H1 (cell line): ENCODE data around the gene TSKU. TPM values are rescaled to one million over a fixed set of nuclear protein-coding genes. Genes with fewer than 3 reads are reported as not detected.

Experiments
- CTCF ChIA-PET: fragments of 300-600 bp; sonication (Branson Sonifier 250); formaldehyde crosslinking; loops from one replicate; lab custom pipeline; 2021; ENCODE audit not compliant: partially characterized antibody; lab: Charles Lee
- POLR2A ChIA-PET: fragments of 300-600 bp; sonication (Branson Sonifier 250); formaldehyde crosslinking; loops from one replicate; lab custom pipeline; 2021; ENCODE audit warnings: inconsistent platforms; ENCODE audit not compliant: partially characterized antibody; lab: Charles Lee
- DNase-seq, 2 experiments: peaks; one replicate each; pipeline versions ENCODE4 v3.0.0 to v3.0.0-alpha.2; 2010 to 2022; ENCODE audit warnings: low spot score in 2 of 2, low read depth in 1 of 2, mixed read lengths in 1 of 2
- FAIRE-seq: peaks from 2 replicates; lab custom pipeline; 2011; peaks lifted over from hg19 to GRCh38; lab: Jason Lieb, UNC
- H2AFZ ChIP-seq: 2 replicates; pipeline ENCODE4 v1.8.1; 2012; ENCODE audit warnings: low read length, inconsistent platforms
- H2AK5ac ChIP-seq: 2 replicates; pipeline ENCODE4 v1.6.1; 2013; ENCODE audit warnings: low read depth, low read length
- H2BK120ac ChIP-seq: replicated peaks from 2 replicates; pipeline ENCODE3; 2013; ENCODE audit warnings: low read depth, low read length, inconsistent platforms
- H2BK12ac ChIP-seq: 2 replicates; pipeline ENCODE4 v1.6.1; 2013; ENCODE audit warnings: low read depth, low read length
- H2BK15ac ChIP-seq: 2 replicates; pipeline ENCODE4 v1.6.1; 2013; ENCODE audit warnings: low read length
- H2BK20ac ChIP-seq: 2 replicates; pipeline ENCODE4 v1.6.1; 2013; ENCODE audit warnings: low read length
- H2BK5ac ChIP-seq: 2 replicates; pipeline ENCODE4 v1.6.1; 2013; ENCODE audit warnings: low read depth, low read length
- H3K14ac ChIP-seq: 2 replicates; pipeline ENCODE4 v1.6.1; 2013; ENCODE audit warnings: inconsistent platforms; ENCODE audit not compliant: insufficient read length
- H3K18ac ChIP-seq: 2 replicates; pipeline ENCODE4 v1.6.1; 2013; ENCODE audit warnings: low read length; ENCODE audit errors: extremely low read depth
- H3K23ac ChIP-seq: 2 replicates; pipeline ENCODE4 v1.6.1; 2013; ENCODE audit warnings: inconsistent platforms; ENCODE audit not compliant: insufficient read length
- H3K23me2 ChIP-seq: 2 replicates; pipeline ENCODE4 v1.6.1; 2013; ENCODE audit warnings: low read depth, low read length
- H3K27ac ChIP-seq: 2 replicates; pipeline ENCODE4 v1.6.1; 2011; ENCODE audit warnings: low read depth, low read length, inconsistent platforms
- H3K27me3 ChIP-seq, 4 experiments: replicated peaks in 1 of 4; 1 replicate in 1 of 4; 2 replicates in 3 of 4; pipeline versions ENCODE4 v1.6.1 to v1.8.1; 2011 to 2013; ENCODE audit warnings: low read length in 3 of 4, mild to moderate bottlenecking in 3 of 4, inconsistent platforms in 2 of 4, mixed read lengths in 2 of 4, moderate library complexity in 1 of 4; ENCODE audit not compliant: control insufficient read depth in 3 of 4, insufficient read depth in 3 of 4; ENCODE audit errors: extremely low read depth in 1 of 4
- H3K36me3 ChIP-seq, 4 experiments: 2 replicates each; pipeline versions ENCODE4 v1.6.1 to v1.8.1; 2011 to 2013; ENCODE audit warnings: mild to moderate bottlenecking in 4 of 4, low read length in 3 of 4, moderate library complexity in 2 of 4, control low read depth in 1 of 4, inconsistent platforms in 1 of 4; ENCODE audit not compliant: insufficient read depth in 4 of 4, control insufficient read depth in 2 of 4
- H3K4ac ChIP-seq: replicated peaks from 2 replicates; pipeline ENCODE3; 2013; ENCODE audit warnings: low read length, low read depth, mixed read lengths, inconsistent platforms; ENCODE audit not compliant: insufficient read length
- H3K4me1 ChIP-seq, 4 experiments: replicated peaks in 1 of 4; 1 replicate in 1 of 4; 2 replicates in 3 of 4; pipeline versions ENCODE4 v1.6.1 to v1.8.1; 2011 to 2013; ENCODE audit warnings: low read length in 3 of 4, inconsistent platforms in 2 of 4, mixed read lengths in 1 of 4; ENCODE audit not compliant: insufficient read depth in 4 of 4, control insufficient read depth in 3 of 4
- H3K4me2 ChIP-seq, 2 experiments: 2 replicates each; pipeline versions ENCODE4 v1.6.1 to v1.8.1; 2011 to 2013; ENCODE audit warnings: low read depth in 2 of 2, low read length in 2 of 2, control low read depth in 1 of 2, inconsistent platforms in 1 of 2, mild to moderate bottlenecking in 1 of 2; ENCODE audit not compliant: insufficient read depth in 1 of 2
- H3K4me3 ChIP-seq, 4 experiments: fragments of 200-600, 300-600 bp in 1 of 4; sonication (generic), shearing (Covaris generic), sonication (Bioruptor Twin) in 1 of 4; 2 replicates each; pipeline versions ENCODE4 v1.5.1 to v1.8.1; 2011 to 2016; ENCODE audit warnings: low read length in 4 of 4, low read depth in 3 of 4, control low read depth in 2 of 4, inconsistent platforms in 2 of 4, mild to moderate bottlenecking in 2 of 4, mixed read lengths in 1 of 4, moderate library complexity in 1 of 4; ENCODE audit not compliant: insufficient read depth in 2 of 4; ENCODE audit errors: extremely low read depth in 1 of 4
- H3K56ac ChIP-seq: replicated peaks from 2 replicates; pipeline ENCODE3; 2013; ENCODE audit warnings: low read depth, mild to moderate bottlenecking, mixed read lengths, low read length, inconsistent platforms; ENCODE audit not compliant: insufficient read length
- H3K79me1 ChIP-seq: 2 replicates; pipeline ENCODE4 v1.6.1; 2013; ENCODE audit warnings: low read depth, low read length, control low read depth
- H3K79me2 ChIP-seq, 2 experiments: 2 replicates each; pipeline versions ENCODE4 v1.6.1 to v1.8.1; 2012 to 2013; ENCODE audit warnings: low read length in 2 of 2, mild to moderate bottlenecking in 2 of 2, inconsistent platforms in 1 of 2; ENCODE audit not compliant: insufficient read depth in 2 of 2, control insufficient read depth in 1 of 2
- H3K9ac ChIP-seq, 4 experiments: replicated peaks in 1 of 4; 1 replicate in 1 of 4; 2 replicates in 3 of 4; pipeline versions ENCODE4 v1.6.1 to v1.8.1; 2011 to 2013; ENCODE audit warnings: low read depth in 3 of 4, low read length in 3 of 4, control low read depth in 2 of 4, mild to moderate bottlenecking in 2 of 4, moderate library complexity in 2 of 4, inconsistent platforms in 1 of 4; ENCODE audit errors: extremely low read depth in 1 of 4
- H3K9me3 ChIP-seq, 2 experiments: 2 replicates each; pipeline versions ENCODE4 v1.6.1 to v1.8.1; 2012 to 2013; ENCODE audit warnings: mild to moderate bottlenecking in 2 of 2, moderate library complexity in 2 of 2, control low read depth in 1 of 2, inconsistent platforms in 1 of 2, low read depth in 1 of 2, low read length in 1 of 2, mixed read lengths in 1 of 2; ENCODE audit not compliant: insufficient read depth in 2 of 2
- H4K20me1 ChIP-seq, 2 experiments: replicated peaks in 1 of 2; 2 replicates each; pipeline versions ENCODE3 to v1.8.1; 2011 to 2013; ENCODE audit warnings: inconsistent platforms in 2 of 2, low read length in 2 of 2, mild to moderate bottlenecking in 1 of 2; ENCODE audit not compliant: insufficient read depth in 2 of 2, control insufficient read depth in 1 of 2
- H4K5ac ChIP-seq: 2 replicates; pipeline ENCODE4 v1.6.1; 2013; ENCODE audit warnings: low read length, low read depth, mixed read lengths, inconsistent platforms; ENCODE audit not compliant: insufficient read length
- H4K8ac ChIP-seq: 2 replicates; pipeline ENCODE4 v1.8.0; 2013; ENCODE audit warnings: mild to moderate bottlenecking, moderate library complexity, low read length, inconsistent platforms; ENCODE audit not compliant: insufficient read depth; ENCODE audit errors: extremely low read depth
- H4K91ac ChIP-seq: replicated peaks from 2 replicates; pipeline ENCODE3; 2013; ENCODE audit warnings: low read length, mixed read lengths, inconsistent platforms; ENCODE audit not compliant: insufficient read length
- EGR1 ChIP-seq: IDR thresholded peaks from 2 replicates; pipeline ENCODE4 v1.6.1; 2011; ENCODE audit warnings: low read depth, low read length, borderline replicate concordance
- GTF2F1 ChIP-seq: IDR thresholded peaks from 2 replicates; pipeline ENCODE4 v1.6.1; 2012; ENCODE audit warnings: low read depth, low read length, improper control_type of control experiment, borderline replicate concordance
- RFX5 ChIP-seq: IDR thresholded peaks from 2 replicates; pipeline ENCODE4 v1.6.1; 2011; ENCODE audit warnings: low read depth, low read length, improper control_type of control experiment, borderline replicate concordance
- SIX5 ChIP-seq: IDR thresholded peaks from 2 replicates; pipeline ENCODE4 v1.6.1; 2011; ENCODE audit warnings: mild to moderate bottlenecking, low read depth, low read length
- TAF7 ChIP-seq: optimal IDR thresholded peaks from 2 replicates; pipeline ENCODE3; 2011; ENCODE audit warnings: low read depth, mild to moderate bottlenecking, inconsistent platforms, low read length, moderate library complexity, borderline replicate concordance
- WGBS, 2 experiments: shearing (Covaris generic) in 1 of 2; methylation state at CpG; one replicate each; pipeline versions ENCODE4 v1.1.6 to v1.1.7; 2013 to 2015; ENCODE audit warnings: low lambda C conversion rate in 2 of 2, mixed read lengths in 2 of 2, inconsistent platforms in 1 of 2, low coverage in 1 of 2, missing lambda C conversion rate in 1 of 2; ENCODE audit not compliant: insufficient replicate concordance in 2 of 2, insufficient coverage in 1 of 2, insufficient read length in 1 of 2; ENCODE audit errors: extremely low coverage in 1 of 2, missing lambda C conversion rate in 1 of 2; 5-methylcytosine and 5-hydroxymethylcytosine counted together
- polyA plus RNA-seq, 7 experiments: library from polyadenylated mRNA; depleted of rRNA in 3 of 7; stranded (reverse) in 5 of 7; unstranded in 2 of 7; fragments of >200 nt in 5 of 7; fragments of 200-250 nt in 2 of 7; gene quantifications; 1 replicate in 5 of 7; 2 replicates in 1 of 7; 4 replicates in 1 of 7; pipeline versions ENCODE4 v1.2.1 to v1.2.3, GENCODE V29; 2011 to 2013; ENCODE audit warnings: missing spikeins in 2 of 7, mixed read lengths in 2 of 7
- total RNA-seq: library from RNA; stranded (reverse); fragmentation: NEBNext Ultra II Directional; extraction: Animal tissue kit (Norgen Biotek cat#: 25700); gene quantifications from 2 replicates; pipeline ENCODE4 v1.2.1, GENCODE V29; 2021

TSKU gene
- total and polyA plus RNA-seq, 2 of the 8 experiments (the other 6 are each of a cell fraction or from before 2014, with no cell fraction given) = 22.8 to 28.4 TPM

DNA sequence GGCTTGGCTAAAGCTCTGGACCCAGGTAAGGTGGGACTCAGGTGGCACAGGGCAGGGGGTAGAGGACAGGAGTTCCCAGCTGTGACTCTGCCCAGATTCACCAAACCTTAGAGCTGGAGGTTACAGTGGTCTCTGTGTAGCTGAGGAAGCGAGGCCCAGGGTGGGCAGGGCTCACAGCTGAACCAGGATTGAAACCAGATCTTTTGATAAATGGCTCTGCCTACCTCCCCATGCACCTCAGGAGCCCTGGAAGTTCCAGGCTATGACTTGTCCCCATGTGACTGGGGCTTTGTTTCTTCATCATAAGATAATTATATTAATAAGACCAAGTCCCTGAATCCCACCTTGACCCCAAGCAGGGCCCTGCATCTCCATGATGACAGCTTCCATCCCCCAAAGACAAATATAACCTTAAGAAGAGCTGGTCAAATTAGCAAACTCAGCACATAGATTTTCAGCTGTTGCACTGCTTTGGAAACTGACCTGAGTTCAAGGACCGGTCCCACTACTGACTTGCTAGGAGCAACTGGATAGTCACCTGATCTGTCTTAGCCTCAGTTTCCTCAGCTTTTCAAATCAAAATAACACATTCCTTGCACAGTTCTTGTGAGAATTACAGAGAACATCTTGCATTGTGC is 21.3 kb upstream of the TSKU start:
- no peak overlapping the region for H2AFZ ChIP-seq
- H3K23me2 ChIP-seq = no peaks in the 10 kb centered on the region
- H3K79me1 ChIP-seq = no peaks in the 10 kb centered on the region
- H3K4ac ChIP-seq = no peak overlapping the region
- no peak overlapping the region for H2BK120ac ChIP-seq
- no peaks in the 10 kb centered on the region for H4K20me1 ChIP-seq
- 88% methylated on average over 2 of the region's 2 CpGs; no CpG with 5 or more reads in 1 of the 2 experiments for WGBS, 2 experiments
- no peak overlapping the region for H2AK5ac ChIP-seq
- DNase-seq (no peak), FAIRE-seq (no peak)
- no peak overlapping the region for H2BK12ac ChIP-seq
- no peaks in the 10 kb centered on the region for H3K36me3 ChIP-seq
- peaks cover 0 to 3% (median 0%) of the 10 kb centered on the region in 4 experiments; a peak in 1 of 7 replicates for H3K27me3 ChIP-seq
- H2BK15ac ChIP-seq = 0 out of 2 replicates have a peak overlapping the region, but pooled peaks have one; percentile 22
- no peak overlapping the region for H3K27ac ChIP-seq
- no peak overlapping the region; a peak in 1 of 7 replicates for H3K9ac ChIP-seq
- no peak overlapping the region for H3K4me3 ChIP-seq
- no peak overlapping the region for H4K91ac ChIP-seq
- no peak overlapping the region for H3K4me2 ChIP-seq
- no peak overlapping the region for H3K14ac ChIP-seq
- no peak overlapping the region for H3K56ac ChIP-seq
- no peak overlapping the region for H2BK20ac ChIP-seq
- peaks cover 0 to 8% (median 2%) of the 10 kb centered on the region in 4 experiments; a peak in 2 of 7 replicates for H3K4me1 ChIP-seq
- H3K23ac ChIP-seq = no peak overlapping the region
- no peak overlapping the region for H4K8ac ChIP-seq
- H3K79me2 ChIP-seq = no peaks in the 10 kb centered on the region
- H3K9me3 ChIP-seq = no peaks in the 10 kb centered on the region
- H4K5ac ChIP-seq = no peak overlapping the region
- ChIA-PET CTCF (interaction anchor here (1.0 to 2.9 kb wide), 10 partner anchors 8 to 77 kb away, joined by 3 to 10 read pairs (median 6); no protein-coding TSS in a partner anchor), POLR2A (interaction anchor here (1.4 to 2.4 kb wide), 2 partner anchors 9 to 21 kb away, joined by 3 to 6 read pairs; no protein-coding TSS in a partner anchor)
- no peak overlapping the region for H3K18ac ChIP-seq
- no peak overlapping the region for H2BK5ac ChIP-seq
- TF ChIP-seq TAF7 (no peak), RFX5 (no peak), SIX5 (no peak), GTF2F1 (no peak), EGR1 (no peak)
